HG03039 (cell line): ENCODE results near the gene F2R.
"Not testable (repeated sequence)": the region's sequence is repeated elsewhere in the genome, so short reads cannot be mapped to it uniquely, and the experiment has no call there.

Experiments used
- ATAC-seq: cut with Tn5 transposase; IDR thresholded peaks from one replicate; pipeline ENCODE4 v1.9.1; 2021; ENCODE audit warnings: mild to moderate bottlenecking, moderate library complexity; ENCODE audit not compliant: unreplicated experiment

Gene F2R

GRCh38 chr5:76717222-76718083 is 1.5 kb downstream of the F2R start:
- ATAC-seq = no peak

- no peak for ATAC-seq
These were observed 2.5 kb downstream of the F2R start for GRCh38 chr5:76718381-76718832.

- ATAC-seq = no peak
These were observed 3.0 kb downstream of the F2R start for GRCh38 chr5:76718880-76719279.

GRCh38 chr5:76720988-76721569 is 5.2 kb downstream of the F2R start:
- ATAC-seq = peak; percentile 79

GRCh38 chr5:76723266-76723665 is 7.3 kb downstream of the F2R start:
- no peak for ATAC-seq

- no peak for ATAC-seq
These were observed 8.0 kb downstream of the F2R start for GRCh38 chr5:76723906-76724305.

GRCh38 chr5:76724871-76725270 is 8.9 kb downstream of the F2R start:
- ATAC-seq = no peak

- no peak for ATAC-seq
These were observed 13.0 kb downstream of the F2R start for GRCh38 chr5:76728965-76729364.

- ATAC-seq = no peak
These were observed 13.7 kb downstream of the F2R start for GRCh38 chr5:76729373-76730290.

- no peak for ATAC-seq
These were observed 16.6 kb downstream of the F2R start for GRCh38 chr5:76732405-76733048.

GRCh38 chr5:76733049-76733417 is 17.1 kb downstream of the F2R start:
- no peak for ATAC-seq

GRCh38 chr5:76735762-76736545 is 20.0 kb downstream of the F2R start:
- no peak for ATAC-seq

GRCh38 chr5:76736679-76737556 is 21.0 kb downstream of the F2R start:
- no peak for ATAC-seq

- ATAC-seq = no peak
These were observed 21.9 kb downstream of the F2R start for GRCh38 chr5:76737846-76738245.

GRCh38 chr5:76741506-76741905 is 25.6 kb downstream of the F2R start:
- ATAC-seq = not testable (repeated sequence)

- no peak for ATAC-seq
These were observed 26.7 kb downstream of the F2R start for GRCh38 chr5:76742583-76742982.

GRCh38 chr5:76744632-76745031 is 28.7 kb downstream of the F2R start:
- ATAC-seq = no peak

GRCh38 chr5:76745670-76746069 is 29.7 kb downstream of the F2R start:
- ATAC-seq = no peak

- no peak for ATAC-seq
These were observed 30.8 kb downstream of the F2R start for GRCh38 chr5:76746677-76747076.
